ENCODE data around the gene SLC19A1. TPM values are rescaled to one million over a fixed set of nuclear protein-coding genes. Genes with fewer than 3 reads are reported as not detected.

The SLC19A1 gene
- polyA plus RNA-seq, 1 of the 3 experiments (the other 2 are of a cell fraction): 15.0 TPM

DNA sequence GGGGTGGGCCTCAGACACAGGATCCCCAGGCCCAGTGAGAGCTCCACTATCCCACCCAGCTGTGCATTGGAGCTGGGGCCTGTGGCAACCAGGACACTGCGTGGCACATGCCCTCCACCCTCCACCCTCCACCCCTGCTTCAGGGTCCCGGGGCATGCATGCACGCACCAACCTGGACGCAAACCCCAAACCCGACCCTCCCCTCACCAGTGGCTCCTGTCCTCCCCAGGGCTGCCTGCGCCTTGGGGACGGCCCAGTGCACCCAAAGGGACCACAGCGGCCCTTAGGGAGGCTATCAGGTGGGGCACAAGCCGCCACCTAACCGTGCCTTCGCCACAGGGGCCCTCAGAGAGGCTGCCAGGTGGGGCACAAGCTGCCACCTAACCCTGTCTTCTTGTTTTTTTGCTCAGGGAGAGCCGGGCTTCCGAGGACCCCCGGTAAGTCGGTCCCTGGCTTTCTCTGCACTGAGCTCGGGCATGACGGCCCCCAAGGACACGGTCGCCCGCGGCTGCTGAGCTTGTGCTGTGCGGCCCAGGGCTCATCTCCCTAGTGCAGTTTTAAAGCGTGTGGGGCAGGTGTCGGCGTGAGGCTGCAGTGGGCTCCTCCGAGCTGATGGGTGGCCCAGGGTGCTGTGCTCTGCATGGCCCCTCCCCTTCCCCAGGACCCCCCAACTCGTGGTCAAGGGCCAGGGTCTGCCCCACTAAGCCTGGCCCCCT is 47.9 kb downstream of the SLC19A1 start:
- POLR2A ChIA-PET: no interaction called here
- Histone ChIP-seq H3K36me3 (replicated peaks in 1 of 2; ENCODE audit: control insufficient read depth in 1 of 2, insufficient read depth in 2 of 2, low read length in 1 of 2) (peaks cover 5 to 52% of the 10 kb centered on the region in 2 experiments), H3K4me3 (ENCODE audit: low read depth in 2 of 2, low read length in 1 of 2) (no peak overlapping the region), H3K27ac (ENCODE audit: low read depth in 2 of 2, low read length in 1 of 2) (no peak overlapping the region), H3K27me3 (ENCODE audit: insufficient read depth) (no peaks in the 10 kb centered on the region), H2AFZ (ENCODE audit: low read depth) (no peak overlapping the region), H3K79me2 (ENCODE audit: insufficient read depth) (no peaks in the 10 kb centered on the region), H3K4me2 (no peak overlapping the region), H3K4me1 (ENCODE audit: control insufficient read depth in 1 of 2, insufficient read depth in 2 of 2, low read depth in 1 of 2, low read length in 1 of 2) (no peaks in the 10 kb centered on the region; a peak in 1 of 4 replicates), H3K9ac (no peak overlapping the region), H4K20me1 (ENCODE audit: insufficient read depth) (no peaks in the 10 kb centered on the region), H3K9me3 (no peaks in the 10 kb centered on the region), H3K9me2 (no peaks in the 10 kb centered on the region), H3F3A (replicated peaks; ENCODE audit: insufficient read depth) (no peaks in the 10 kb centered on the region)
- TF ChIP-seq, protein P1, sequence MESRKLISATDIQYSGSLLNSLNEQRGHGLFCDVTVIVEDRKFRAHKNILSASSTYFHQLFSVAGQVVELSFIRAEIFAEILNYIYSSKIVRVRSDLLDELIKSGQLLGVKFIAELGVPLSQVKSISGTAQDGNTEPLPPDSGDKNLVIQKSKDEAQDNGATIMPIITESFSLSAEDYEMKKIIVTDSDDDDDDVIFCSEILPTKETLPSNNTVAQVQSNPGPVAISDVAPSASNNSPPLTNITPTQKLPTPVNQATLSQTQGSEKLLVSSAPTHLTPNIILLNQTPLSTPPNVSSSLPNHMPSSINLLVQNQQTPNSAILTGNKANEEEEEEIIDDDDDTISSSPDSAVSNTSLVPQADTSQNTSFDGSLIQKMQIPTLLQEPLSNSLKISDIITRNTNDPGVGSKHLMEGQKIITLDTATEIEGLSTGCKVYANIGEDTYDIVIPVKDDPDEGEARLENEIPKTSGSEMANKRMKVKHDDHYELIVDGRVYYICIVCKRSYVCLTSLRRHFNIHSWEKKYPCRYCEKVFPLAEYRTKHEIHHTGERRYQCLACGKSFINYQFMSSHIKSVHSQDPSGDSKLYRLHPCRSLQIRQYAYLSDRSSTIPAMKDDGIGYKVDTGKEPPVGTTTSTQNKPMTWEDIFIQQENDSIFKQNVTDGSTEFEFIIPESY (IDR thresholded peaks at IDR 0.05; ENCODE audit: borderline replicate concordance, low read depth): no peak
- TF ChIP-seq GATA2 (CRISPR knock-in tag; IDR thresholded peaks at IDR 0.05): no peak
- 100% methylated on average over 8 of the region's 27 CpGs for WGBS (ENCODE audit: low lambda C conversion rate)
- no peak for DNase-seq
- CTCF ChIA-PET: interaction anchor here (1.2 to 1.9 kb wide), 3 partner anchors 16 to 326 kb away, joined by 3 to 5 read pairs (median 5); no protein-coding TSS in a partner anchor

DNA sequence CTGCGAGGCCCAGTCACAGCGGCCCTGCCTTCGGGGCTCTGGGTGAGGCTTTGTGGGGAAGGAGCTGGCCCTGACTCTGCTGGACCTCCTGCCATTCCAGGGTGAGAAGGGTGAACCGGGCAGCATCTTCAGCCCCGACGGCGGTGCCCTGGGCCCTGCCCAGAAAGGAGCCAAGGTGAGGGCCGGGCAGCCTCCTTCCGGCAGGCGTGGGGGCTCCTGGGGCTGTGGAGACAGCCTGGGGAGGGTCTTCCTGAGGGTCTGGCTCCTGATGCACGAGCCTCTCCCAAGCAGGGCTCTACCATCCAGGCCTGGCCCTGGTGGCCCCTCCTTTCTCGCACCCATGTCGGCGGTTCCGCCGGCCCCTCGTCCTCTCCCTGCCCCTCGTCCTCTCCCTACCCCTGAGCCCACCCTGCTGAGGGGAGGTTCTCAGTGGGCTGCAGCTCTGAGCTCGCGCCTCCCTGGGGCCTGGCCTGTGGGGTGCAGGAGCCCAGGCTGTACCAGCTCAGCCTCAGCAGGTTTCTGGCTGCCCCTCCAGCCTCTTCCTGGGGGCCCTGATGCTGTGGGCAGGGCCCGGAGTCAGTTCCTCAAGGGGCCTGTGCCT is 48.7 kb downstream of the SLC19A1 start:
- WGBS (ENCODE audit: low lambda C conversion rate): 97% methylated on average over 11 of the region's 21 CpGs
- no peak for DNase-seq
- no peaks in the 10 kb centered on the region for H3K27me3 ChIP-seq (ENCODE audit: insufficient read depth)

More for the DNA sequence above, 48.7 kb downstream of the SLC19A1 start:
- no peak overlapping the region for H3K9ac ChIP-seq
- ChIA-PET CTCF (interaction anchor here (1.2 to 2.4 kb wide), 4 partner anchors 15 to 327 kb away, joined by 3 to 8 read pairs (median 5); no protein-coding TSS in a partner anchor), POLR2A (no interaction called here)
- H3K4me2 ChIP-seq: no peak overlapping the region
- no peak overlapping the region for H3K4me3 ChIP-seq (ENCODE audit: low read depth in 2 of 2, low read length in 1 of 2)
- H4K20me1 ChIP-seq (ENCODE audit: insufficient read depth): no peaks in the 10 kb centered on the region
- no peak overlapping the region for H3K27ac ChIP-seq (ENCODE audit: low read depth in 2 of 2, low read length in 1 of 2)
- TF ChIP-seq TCF12 (IDR thresholded peaks at IDR 0.05) (no peak), MEF2A (IDR thresholded peaks at IDR 0.05; ENCODE audit: borderline replicate concordance, low read depth) (no peak), CHD2 (IDR thresholded peaks at IDR 0.05; ENCODE audit: low read length, partially characterized antibody) (no peak), RCOR1 (IDR thresholded peaks at IDR 0.05; ENCODE audit: low read length) (no peak), TAF1 (IDR thresholded peaks at IDR 0.05; ENCODE audit: borderline replicate concordance, low read depth, low read length) (no peak), GABPA (IDR thresholded peaks at IDR 0.05; ENCODE audit: low read depth) (no peak), YY1 (IDR thresholded peaks at IDR 0.05; ENCODE audit: low read depth) (no peak), SMC3 (IDR thresholded peaks at IDR 0.05; ENCODE audit: low read depth, low read length) (no peak), EP300 (IDR thresholded peaks at IDR 0.05; ENCODE audit: borderline replicate concordance in 1 of 2, low read depth in 1 of 2, low read length in 1 of 2) (no peak), RAD21 (IDR thresholded peaks at IDR 0.05; ENCODE audit: low read length) (no peak)
- TF ChIP-seq, protein P2, sequence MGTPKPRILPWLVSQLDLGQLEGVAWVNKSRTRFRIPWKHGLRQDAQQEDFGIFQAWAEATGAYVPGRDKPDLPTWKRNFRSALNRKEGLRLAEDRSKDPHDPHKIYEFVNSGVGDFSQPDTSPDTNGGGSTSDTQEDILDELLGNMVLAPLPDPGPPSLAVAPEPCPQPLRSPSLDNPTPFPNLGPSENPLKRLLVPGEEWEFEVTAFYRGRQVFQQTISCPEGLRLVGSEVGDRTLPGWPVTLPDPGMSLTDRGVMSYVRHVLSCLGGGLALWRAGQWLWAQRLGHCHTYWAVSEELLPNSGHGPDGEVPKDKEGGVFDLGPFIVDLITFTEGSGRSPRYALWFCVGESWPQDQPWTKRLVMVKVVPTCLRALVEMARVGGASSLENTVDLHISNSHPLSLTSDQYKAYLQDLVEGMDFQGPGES (IDR thresholded peaks at IDR 0.05; ENCODE audit: low read depth, low read length): no peak
- TF ChIP-seq, protein P3, sequence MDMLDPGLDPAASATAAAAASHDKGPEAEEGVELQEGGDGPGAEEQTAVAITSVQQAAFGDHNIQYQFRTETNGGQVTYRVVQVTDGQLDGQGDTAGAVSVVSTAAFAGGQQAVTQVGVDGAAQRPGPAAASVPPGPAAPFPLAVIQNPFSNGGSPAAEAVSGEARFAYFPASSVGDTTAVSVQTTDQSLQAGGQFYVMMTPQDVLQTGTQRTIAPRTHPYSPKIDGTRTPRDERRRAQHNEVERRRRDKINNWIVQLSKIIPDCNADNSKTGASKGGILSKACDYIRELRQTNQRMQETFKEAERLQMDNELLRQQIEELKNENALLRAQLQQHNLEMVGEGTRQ (IDR thresholded peaks at IDR 0.05; ENCODE audit: borderline replicate concordance, low read depth, low read length): no peak
- TF ChIP-seq, protein P4, sequence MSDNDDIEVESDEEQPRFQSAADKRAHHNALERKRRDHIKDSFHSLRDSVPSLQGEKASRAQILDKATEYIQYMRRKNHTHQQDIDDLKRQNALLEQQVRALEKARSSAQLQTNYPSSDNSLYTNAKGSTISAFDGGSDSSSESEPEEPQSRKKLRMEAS (IDR thresholded peaks at IDR 0.05; ENCODE audit: low read depth): no peak
- TF ChIP-seq, protein P5, sequence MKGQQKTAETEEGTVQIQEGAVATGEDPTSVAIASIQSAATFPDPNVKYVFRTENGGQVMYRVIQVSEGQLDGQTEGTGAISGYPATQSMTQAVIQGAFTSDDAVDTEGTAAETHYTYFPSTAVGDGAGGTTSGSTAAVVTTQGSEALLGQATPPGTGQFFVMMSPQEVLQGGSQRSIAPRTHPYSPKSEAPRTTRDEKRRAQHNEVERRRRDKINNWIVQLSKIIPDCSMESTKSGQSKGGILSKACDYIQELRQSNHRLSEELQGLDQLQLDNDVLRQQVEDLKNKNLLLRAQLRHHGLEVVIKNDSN (IDR thresholded peaks at IDR 0.05; ENCODE audit: borderline replicate concordance, low read depth): no peak
- no peaks in the 10 kb centered on the region for H3K9me2 ChIP-seq
- H3K79me2 ChIP-seq (ENCODE audit: insufficient read depth): no peaks in the 10 kb centered on the region
- H3K36me3 ChIP-seq (replicated peaks in 1 of 2; ENCODE audit: control insufficient read depth in 1 of 2, insufficient read depth in 2 of 2, low read length in 1 of 2): peaks cover 5 to 48% of the 10 kb centered on the region in 2 experiments
- H3K9me3 ChIP-seq: no peaks in the 10 kb centered on the region
- H2AFZ ChIP-seq (ENCODE audit: low read depth): no peak overlapping the region
- H3K4me1 ChIP-seq (ENCODE audit: control insufficient read depth in 1 of 2, insufficient read depth in 2 of 2, low read depth in 1 of 2, low read length in 1 of 2): no peaks in the 10 kb centered on the region; a peak in 1 of 4 replicates
- no peaks in the 10 kb centered on the region for H3F3A ChIP-seq (replicated peaks; ENCODE audit: insufficient read depth)

Data from SK-N-SH (cell line).